ENCODE data around the gene SNX25.

GRCh38 chr4:185242749-185243533 lies 33.5 kb downstream of the SNX25 start:
- TF ChIP-seq GATA3 (IDR thresholded peaks at IDR 0.05; ENCODE audit: low read depth, low read length) (no peak), GATA2 (IDR thresholded peaks at IDR 0.05; ENCODE audit: low read depth, low read length) (no peak)
